Adrenal gland (tissue), 19 donors: ENCODE results near the gene INSL3. TPM values are rescaled to one million over a fixed set of nuclear protein-coding genes. Genes with fewer than 3 reads are reported as not detected.

Experiments
- DNase-seq, 7 donors: peaks; one replicate each; pipeline ENCODE4 v3.0.0-alpha.2; 2019 to 2020
- H3K27ac ChIP-seq, 5 donors: fragments of 200-600 bp; sonication (generic) in 4 of 5; 1 replicate in 3 of 5; 2 replicates in 2 of 5; pipeline versions ENCODE4 v1.5.1 to v1.8.0; 2016 to 2020; ENCODE audit warnings: mild to moderate bottlenecking in 1 of 5
- H3K27me3 ChIP-seq: fragments of 200-600 bp; 2 replicates; pipeline ENCODE4 v1.8.0; 2021
- H3K36me3 ChIP-seq, 2 donors: fragments of 200-600 bp; replicated peaks in 1 of 2; 1 replicate in 1 of 2; 2 replicates in 1 of 2; pipeline versions ENCODE4 v1.5.1 to v1.8.0; 2018 to 2022
- H3K4me1 ChIP-seq, 2 donors: fragments of 200-600 bp; replicated peaks in 1 of 2; 1 replicate in 1 of 2; 2 replicates in 1 of 2; pipeline versions ENCODE4 v1.5.1 to v1.8.0; 2018 to 2021
- H3K4me3 ChIP-seq, 4 donors: fragments of 200-600 bp; sonication (generic) in 3 of 4; one replicate each; pipeline ENCODE4 v1.5.1; 2016 to 2018
- H3K9me3 ChIP-seq, 3 donors: fragments of 200-600 bp; sonication (generic) in 1 of 3; replicated peaks in 1 of 3; 1 replicate in 2 of 3; 2 replicates in 1 of 3; pipeline versions ENCODE4 v1.5.1 to v1.8.0; 2016 to 2021
- POLR2A ChIP-seq, 2 donors: fragments of 450-650 bp; IDR thresholded peaks; one replicate each; pipeline ENCODE4 v1.6.1; 2017; ENCODE audit warnings: antibody characterized with exemption in 2 of 2, mild to moderate bottlenecking in 2 of 2, moderate library complexity in 1 of 2
- WGBS, 4 donors: extraction: QIAGEN DNeasy Blood & Tissue Kit in 2 of 4; methylation state at CpG; one replicate each; pipeline versions ENCODE4 v1.1.5 to v1.1.7; 2013 to 2017; 5-methylcytosine and 5-hydroxymethylcytosine counted together
- intact Hi-C, 2 donors: fragments of 100-400 bp; cut with DNase I; formaldehyde crosslinking; loops; one replicate each; pipeline versions ENCODE4 v1.14.1 to v1.15.0; 2022 to 2023
- long read RNA-seq, 10 donors: library from polyadenylated mRNA in 3 of 10; unstranded in 2 of 10; stranded (forward) in 1 of 10; transcript quantifications; one replicate each; pipeline ENCODE4 v2.0.0 and lab custom pipeline, GENCODE V29; 2021 to 2026
- polyA plus RNA-seq, 3 donors: library from polyadenylated mRNA; stranded (reverse); fragments of 200-250 nt in 2 of 3; fragments of 350-450 nt in 1 of 3; fragmentation: Illumina TruSeq in 1 of 3; extraction: RNeasy Lipid Tissue Mini Kit (QIAGEN cat#74804) in 1 of 3; gene quantifications; one replicate each; pipeline ENCODE4 v1.2.3, GENCODE V29; 2013 to 2014
- total RNA-seq, 9 donors: library from RNA; depleted of rRNA in 4 of 9; stranded (reverse); fragments of >200 nt in 4 of 9; fragments of 120-200 nt in 1 of 9; fragmentation: NEBNext Ultra II Directional in 1 of 9; extraction: Animal tissue kit (Norgen Biotek cat#: 25700) in 1 of 9; gene quantifications; one replicate each; pipeline versions ENCODE4 v1.1.0 to v1.2.4, GENCODE V29; 2013 to 2023
- TF ChIP-seq, protein P1 (sequence below), 6 experiments: fragments of 450-650 bp in 4 of 6; fragments of 200-600 bp in 2 of 6; sonication (generic) in 1 of 6; IDR thresholded peaks; 1 replicate in 5 of 6; 2 replicates in 1 of 6; pipeline versions ENCODE4 v1.5.1 to v1.8.0; 2016 to 2021; ENCODE audit warnings: antibody characterized with exemption in 6 of 6, mild to moderate bottlenecking in 2 of 6, moderate library complexity in 1 of 6
- donor health status: healthy with polysubstance abuse.
- donor health status: Bipolar disorder and iron deficiency.
- donor health status: DM: yes; HTN: yes; CAD: no.
- donor health status: DM: no; HTN: no; CAD: no.
- donor health status: DM: no; HTN: no; CAD: no.
- donor health status: DM: yes; HTN: yes; CAD: no.

Gene INSL3, protein sequence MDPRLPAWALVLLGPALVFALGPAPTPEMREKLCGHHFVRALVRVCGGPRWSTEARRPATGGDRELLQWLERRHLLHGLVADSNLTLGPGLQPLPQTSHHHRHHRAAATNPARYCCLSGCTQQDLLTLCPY
- total RNA-seq (under 1 TPM in 2 of 9 donors, not detected in 7; 0.17 to 0.29 TPM), polyA plus RNA-seq (under 1 TPM in 2 of 3 donors, not detected in 1; 0.27 to 0.40 TPM)
- long read RNA-seq, donor 1: 0 reads
- long read RNA-seq, donor 2: 0 reads
- long read RNA-seq, donor 3: 0 reads
- long read RNA-seq, donor 4: 0 reads
- long read RNA-seq, donor 5: 0 reads
- long read RNA-seq, donor 6: 0 reads
- long read RNA-seq, donor 7: 0 reads
- long read RNA-seq, donor 8, partial matches to known transcripts: 0 of 1 reads
- long read RNA-seq, donor 8, other reads (novel, unspliced or antisense): 0 of 1 reads
- long read RNA-seq, donor 9: 0 reads
- long read RNA-seq, donor 10: 0 reads

DNA sequence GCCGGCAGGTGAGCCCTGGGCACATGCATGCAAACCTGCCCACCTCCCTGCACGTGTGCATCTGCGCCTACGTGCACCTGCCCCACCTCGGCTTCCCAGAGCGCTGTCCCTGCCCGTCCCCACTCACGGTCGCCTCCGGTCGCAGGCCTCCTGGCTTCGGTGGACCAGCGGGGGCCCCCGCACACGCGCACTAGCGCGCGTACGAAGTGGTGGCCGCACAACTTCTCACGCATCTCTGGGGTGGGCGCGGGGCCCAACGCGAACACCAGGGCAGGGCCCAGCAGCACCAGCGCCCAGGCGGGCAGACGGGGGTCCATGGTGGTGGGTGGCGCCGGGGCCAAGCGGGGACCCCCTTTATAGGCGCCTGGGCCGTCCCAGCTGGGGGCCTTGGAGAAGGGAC is at the start of gene INSL3:
Gene INSL3, minus strand, starts transcription at position 330 of the 400 bp plus-strand sequence. Its CDS starts 13 bp downstream, at position 317.
- H3K4me3 ChIP-seq: no peak within 1 kb of the TSS
- no peak for TF ChIP-seq POLR2A (IDR thresholded peaks at IDR 0.05)
- TF ChIP-seq, protein P1, sequence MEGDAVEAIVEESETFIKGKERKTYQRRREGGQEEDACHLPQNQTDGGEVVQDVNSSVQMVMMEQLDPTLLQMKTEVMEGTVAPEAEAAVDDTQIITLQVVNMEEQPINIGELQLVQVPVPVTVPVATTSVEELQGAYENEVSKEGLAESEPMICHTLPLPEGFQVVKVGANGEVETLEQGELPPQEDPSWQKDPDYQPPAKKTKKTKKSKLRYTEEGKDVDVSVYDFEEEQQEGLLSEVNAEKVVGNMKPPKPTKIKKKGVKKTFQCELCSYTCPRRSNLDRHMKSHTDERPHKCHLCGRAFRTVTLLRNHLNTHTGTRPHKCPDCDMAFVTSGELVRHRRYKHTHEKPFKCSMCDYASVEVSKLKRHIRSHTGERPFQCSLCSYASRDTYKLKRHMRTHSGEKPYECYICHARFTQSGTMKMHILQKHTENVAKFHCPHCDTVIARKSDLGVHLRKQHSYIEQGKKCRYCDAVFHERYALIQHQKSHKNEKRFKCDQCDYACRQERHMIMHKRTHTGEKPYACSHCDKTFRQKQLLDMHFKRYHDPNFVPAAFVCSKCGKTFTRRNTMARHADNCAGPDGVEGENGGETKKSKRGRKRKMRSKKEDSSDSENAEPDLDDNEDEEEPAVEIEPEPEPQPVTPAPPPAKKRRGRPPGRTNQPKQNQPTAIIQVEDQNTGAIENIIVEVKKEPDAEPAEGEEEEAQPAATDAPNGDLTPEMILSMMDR (IDR thresholded peaks at IDR 0.05): no peak
- H3K4me1 ChIP-seq: no peaks in the 10 kb centered on the region
- no peaks in the 10 kb centered on the region for H3K9me3 ChIP-seq
- intact Hi-C loops: no loop called here
- H3K27ac ChIP-seq: no peak within 1 kb of the TSS
- no peaks in the 10 kb centered on the region for H3K36me3 ChIP-seq
- peaks cover 6% of the 10 kb centered on the region for H3K27me3 ChIP-seq
- whole genome bisulfite sequencing, 4 donors: 69 to 83% (median 73%) methylated on average over 9 to 34 of the region's 34 CpGs
- no peak for DNase-seq

DNA sequence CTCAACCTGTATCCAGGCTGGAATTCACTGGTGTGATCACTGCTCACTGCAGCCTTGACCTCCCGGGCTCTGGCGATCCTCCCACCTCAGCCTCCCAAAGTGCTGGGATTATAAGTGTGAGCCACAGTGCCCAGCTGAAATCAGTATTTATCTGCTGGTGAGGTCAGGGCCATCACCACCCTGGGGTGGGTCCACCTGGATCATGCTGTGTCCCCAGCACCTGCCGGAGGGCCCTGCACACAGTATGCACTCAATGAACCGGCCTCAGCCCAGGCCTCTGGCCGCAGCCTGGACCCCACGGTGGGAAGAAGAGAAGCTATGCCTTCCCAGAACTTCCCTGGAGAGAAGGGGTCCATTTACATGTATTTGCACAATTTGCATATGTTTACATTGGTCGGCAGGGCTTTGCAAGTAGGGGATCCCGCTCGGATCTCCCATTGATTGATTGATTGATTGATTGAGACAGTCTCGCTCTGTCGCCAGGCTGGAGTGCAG is 47.8 kb upstream of the INSL3 start:
- Histone ChIP-seq H3K27ac (no peak overlapping the region), H3K4me1 (no peaks in the 10 kb centered on the region), H3K36me3 (peaks cover 0 to 7% of the 10 kb centered on the region in 2 donors), H3K27me3 (peaks cover 48% of the 10 kb centered on the region), H3K9me3 (no peaks in the 10 kb centered on the region), H3K4me3 (no peak overlapping the region)
- no peak for TF ChIP-seq POLR2A (IDR thresholded peaks at IDR 0.05)
- TF ChIP-seq, protein P1 (IDR thresholded peaks at IDR 0.05): no peak
- WGBS, 4 donors: 36 to 59% (median 54%) methylated on average over 9 to 11 of the region's 11 CpGs
- intact Hi-C loops: no loop called here
- no peak for DNase-seq

DNA sequence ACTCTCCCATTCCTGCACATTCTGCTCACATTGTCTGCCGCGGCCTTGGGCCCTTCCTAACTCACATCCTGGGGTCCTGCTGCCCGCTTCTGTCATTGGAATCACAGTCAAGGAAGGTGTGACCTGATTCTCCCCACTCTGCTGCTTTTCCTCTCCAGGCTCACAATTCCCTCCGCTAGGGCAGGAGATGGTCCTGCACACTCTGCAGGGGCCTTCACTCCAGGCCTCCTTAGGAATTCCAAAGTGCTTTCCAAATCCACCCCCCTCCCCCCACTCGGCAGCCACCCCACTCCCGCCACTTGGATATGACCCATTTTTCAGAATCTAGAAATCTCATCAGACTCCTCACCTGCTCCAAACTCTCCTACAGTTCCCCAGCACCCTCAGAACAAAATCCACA is 47.4 kb upstream of the INSL3 start:
- TF ChIP-seq, protein P1 (IDR thresholded peaks at IDR 0.05): no peak
- TF ChIP-seq POLR2A (IDR thresholded peaks at IDR 0.05): no peak
- intact Hi-C loops: no loop called here

DNA sequence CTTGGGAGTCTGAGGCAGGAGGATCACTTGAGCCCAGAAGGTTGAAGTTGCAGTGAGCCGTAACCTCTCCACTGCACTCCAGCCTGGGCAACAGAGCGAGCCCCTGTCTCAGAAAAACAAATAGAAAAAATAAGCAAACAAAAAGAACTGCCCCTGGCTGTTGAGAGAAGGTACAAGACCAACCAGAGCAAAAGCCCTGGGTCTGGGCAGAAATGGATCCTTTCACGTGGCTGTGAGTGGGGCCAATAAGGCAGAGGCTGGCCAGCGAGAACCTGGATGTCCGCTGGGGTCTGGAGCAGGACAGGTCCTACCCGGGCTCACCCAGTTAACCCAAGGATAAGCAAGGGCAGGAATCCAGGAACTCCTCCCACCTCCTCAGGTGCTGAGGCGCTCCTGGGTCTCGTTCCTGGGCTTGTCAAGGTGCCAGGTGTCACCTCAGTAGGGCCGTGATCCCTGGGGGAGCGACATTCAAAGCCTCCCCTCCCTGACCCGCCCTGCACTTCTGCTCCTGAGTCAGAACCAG is 45.7 kb upstream of the INSL3 start:
- Histone ChIP-seq H3K4me1 (peaks cover 0 to 7% of the 10 kb centered on the region in 2 donors), H3K27ac (no peak overlapping the region), H3K4me3 (no peak overlapping the region), H3K9me3 (no peaks in the 10 kb centered on the region), H3K27me3 (peaks cover 29% of the 10 kb centered on the region), H3K36me3 (peaks cover 0 to 28% of the 10 kb centered on the region in 2 donors)
- intact Hi-C loops: no loop called here
- WGBS, 4 donors: 71 to 89% (median 75%) methylated on average over 9 to 11 of the region's 11 CpGs
- no peak for TF ChIP-seq POLR2A (IDR thresholded peaks at IDR 0.05)
- TF ChIP-seq, protein P1 (IDR thresholded peaks at IDR 0.05): no peak
- DNase-seq: no peak

More for the DNA sequence above, 47.4 kb upstream of the INSL3 start:
- Histone ChIP-seq H3K27me3 (peaks cover 45% of the 10 kb centered on the region), H3K27ac (no peak overlapping the region), H3K36me3 (peaks cover 0 to 12% of the 10 kb centered on the region in 2 donors), H3K9me3 (no peaks in the 10 kb centered on the region), H3K4me1 (peaks cover 0 to under 1% of the 10 kb centered on the region in 2 donors), H3K4me3 (no peak overlapping the region)
- WGBS, 4 donors: 52 to 73% (median 65%) methylated on average over 6 of the region's 6 CpGs
- no peak for DNase-seq
